Sigmoid colon (tissue), 4 donors: ENCODE data around the gene MPPE1.
A peak's percentile ranks its signal among the peaks of the same experiment; 100 is the strongest.

Experiments used
- POLR2AphosphoS5 ChIP-seq, 4 donors: sonication (generic); formaldehyde crosslinking; IDR thresholded peaks; one replicate each; pipeline ENCODE4 v1.6.1; 2017; ENCODE audit warnings: antibody characterized with exemption in 4 of 4
- TF ChIP-seq, protein P1 (sequence below), 4 experiments: fragments of 450-650 bp in 3 of 4; fragments of 200-600 bp in 1 of 4; IDR thresholded peaks; one replicate each; pipeline ENCODE4 v1.5.1; 2016 to 2019; ENCODE audit warnings: antibody characterized with exemption in 4 of 4, mild to moderate bottlenecking in 3 of 4, moderate library complexity in 2 of 4

DNA sequence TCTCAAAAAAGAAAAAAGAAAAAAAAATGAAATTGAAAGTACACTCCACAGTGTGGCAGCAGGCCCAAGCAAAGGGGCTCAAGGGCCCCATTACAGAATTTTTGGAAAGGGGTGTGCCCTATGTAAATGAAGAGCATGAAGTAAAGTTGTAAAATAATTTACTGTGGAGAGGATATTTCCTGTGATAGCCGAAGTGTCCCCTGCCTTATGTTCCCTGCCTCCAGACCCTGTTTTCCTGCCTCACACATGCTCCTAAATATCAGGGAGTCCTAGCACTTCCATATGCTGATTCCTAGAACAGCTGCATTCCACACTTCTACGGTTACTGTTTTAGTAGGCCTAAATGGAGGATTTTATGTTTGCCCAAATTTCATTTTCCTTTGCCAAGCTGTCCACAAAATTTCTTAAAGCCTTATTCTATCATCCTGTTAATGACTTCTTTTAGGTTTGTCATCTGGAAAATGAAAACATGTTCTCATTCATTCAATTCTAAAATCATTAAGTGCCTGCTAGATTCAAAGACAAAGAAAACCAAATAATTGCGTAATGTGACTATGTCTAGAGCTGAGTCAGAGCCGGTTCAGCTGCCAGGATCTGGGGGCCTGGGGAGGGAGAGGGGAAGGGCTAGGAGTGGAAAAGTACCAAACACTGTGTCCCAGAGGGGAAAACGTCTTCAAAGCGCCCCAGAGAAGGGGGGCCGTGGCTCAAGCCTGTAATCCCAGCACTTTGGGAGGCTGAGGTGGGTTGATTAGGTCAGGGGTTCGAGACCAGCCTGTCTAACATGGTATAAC lies 47.3 kb upstream of the MPPE1 start:
- TF ChIP-seq, protein P1, sequence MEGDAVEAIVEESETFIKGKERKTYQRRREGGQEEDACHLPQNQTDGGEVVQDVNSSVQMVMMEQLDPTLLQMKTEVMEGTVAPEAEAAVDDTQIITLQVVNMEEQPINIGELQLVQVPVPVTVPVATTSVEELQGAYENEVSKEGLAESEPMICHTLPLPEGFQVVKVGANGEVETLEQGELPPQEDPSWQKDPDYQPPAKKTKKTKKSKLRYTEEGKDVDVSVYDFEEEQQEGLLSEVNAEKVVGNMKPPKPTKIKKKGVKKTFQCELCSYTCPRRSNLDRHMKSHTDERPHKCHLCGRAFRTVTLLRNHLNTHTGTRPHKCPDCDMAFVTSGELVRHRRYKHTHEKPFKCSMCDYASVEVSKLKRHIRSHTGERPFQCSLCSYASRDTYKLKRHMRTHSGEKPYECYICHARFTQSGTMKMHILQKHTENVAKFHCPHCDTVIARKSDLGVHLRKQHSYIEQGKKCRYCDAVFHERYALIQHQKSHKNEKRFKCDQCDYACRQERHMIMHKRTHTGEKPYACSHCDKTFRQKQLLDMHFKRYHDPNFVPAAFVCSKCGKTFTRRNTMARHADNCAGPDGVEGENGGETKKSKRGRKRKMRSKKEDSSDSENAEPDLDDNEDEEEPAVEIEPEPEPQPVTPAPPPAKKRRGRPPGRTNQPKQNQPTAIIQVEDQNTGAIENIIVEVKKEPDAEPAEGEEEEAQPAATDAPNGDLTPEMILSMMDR (IDR thresholded peaks at IDR 0.05), result no peak
- peak; percentile 16 to 38 (median 18) for TF ChIP-seq POLR2AphosphoS5 (IDR thresholded peaks at IDR 0.05)
